GM12878 (cell line): ENCODE data around the gene FASN. TPM values are rescaled to one million over a fixed set of nuclear protein-coding genes. Genes with fewer than 3 reads are reported as not detected.

Source experiments
- BCL11A ChIP-seq: IDR thresholded peaks from 2 replicates; pipeline ENCODE4 v1.6.1; 2011; ENCODE audit warnings: low read depth, low read length
- CEBPZ ChIP-seq: fragments of 150-350 bp; IDR thresholded peaks from 2 replicates; pipeline ENCODE4 v1.6.1; 2016; ENCODE audit warnings: low read depth, low read length
- CHD4 ChIP-seq: fragments of 200-600 bp; sonication (generic); IDR thresholded peaks from 2 replicates; pipeline ENCODE4 v1.6.1; 2016; ENCODE audit warnings: mild to moderate bottlenecking
- ELK1 ChIP-seq: IDR thresholded peaks from 2 replicates; pipeline ENCODE4 v1.6.1; 2012; ENCODE audit warnings: low read depth, low read length, improper control_type of control experiment
- ESRRA ChIP-seq: IDR thresholded peaks from 2 replicates; pipeline ENCODE4 v1.6.1; 2012; ENCODE audit warnings: mild to moderate bottlenecking, low read length, improper control_type of control experiment
- FOS ChIP-seq: IDR thresholded peaks from 3 replicates; pipeline ENCODE4 v1.6.1; 2011; ENCODE audit warnings: borderline replicate concordance; ENCODE audit not compliant: insufficient read length; ENCODE audit errors: extremely low read depth
- GATAD2B ChIP-seq: fragments of 450-650 bp; conservative IDR thresholded peaks from 2 replicates; pipeline ENCODE4 v1.6.1; 2017; ENCODE audit warnings: low read depth, mild to moderate bottlenecking, moderate library complexity
- HDAC2 ChIP-seq: fragments of 200-600 bp; sonication (generic); IDR thresholded peaks from 2 replicates; pipeline ENCODE4 v1.6.1; 2017
- HDGF ChIP-seq: fragments of 450-650 bp; IDR thresholded peaks from 2 replicates; pipeline ENCODE4 v1.6.1; 2016; ENCODE audit warnings: antibody characterized with exemption
- IKZF2 ChIP-seq, 2 experiments: fragments of 450-650 bp; IDR thresholded peaks; 2 replicates each; pipeline ENCODE4 v1.6.1; 2017; ENCODE audit warnings: mild to moderate bottlenecking in 2 of 2, moderate library complexity in 2 of 2
- JUND ChIP-seq: IDR thresholded peaks from 2 replicates; pipeline ENCODE4 v1.6.1; 2012; ENCODE audit warnings: low read depth, mild to moderate bottlenecking, low read length, improper control_type of control experiment, moderate library complexity
- MYC ChIP-seq: IDR thresholded peaks from 2 replicates; pipeline ENCODE4 v1.6.1; 2011; ENCODE audit warnings: mild to moderate bottlenecking, low read length, moderate library complexity, inconsistent platforms; ENCODE audit not compliant: insufficient read depth, insufficient replicate concordance, insufficient read length, severe bottlenecking
- NR2F1 ChIP-seq: fragments of 450-650 bp; conservative IDR thresholded peaks from 2 replicates; pipeline ENCODE4 v1.6.1; 2017; ENCODE audit warnings: mild to moderate bottlenecking
- NRF1 ChIP-seq: conservative IDR thresholded peaks from 2 replicates; pipeline ENCODE4 v1.6.1; 2011; ENCODE audit warnings: mild to moderate bottlenecking, low read depth, low read length, improper control_type of control experiment
- PAX8 ChIP-seq: fragments of 450-650 bp; IDR thresholded peaks from 2 replicates; pipeline ENCODE4 v1.6.1; 2017; ENCODE audit warnings: mild to moderate bottlenecking, moderate library complexity
- RELA ChIP-seq: fragments of 450-650 bp; IDR thresholded peaks from 2 replicates; pipeline ENCODE4 v1.8.0; 2014; ENCODE audit warnings: borderline replicate concordance; ENCODE audit not compliant: partially characterized antibody
- RELB ChIP-seq: fragments of 450-650 bp; IDR thresholded peaks from 2 replicates; pipeline ENCODE4 v1.6.1; 2017; ENCODE audit warnings: low read depth, mild to moderate bottlenecking, moderate library complexity
- RUNX3 ChIP-seq: IDR thresholded peaks from 2 replicates; pipeline ENCODE4 v1.6.1; 2012; ENCODE audit warnings: low read length, inconsistent platforms
- SPI1 ChIP-seq: IDR thresholded peaks from 2 replicates; pipeline ENCODE4 v1.6.1; 2011; ENCODE audit warnings: low read depth, mild to moderate bottlenecking, low read length, moderate library complexity, borderline replicate concordance; ENCODE audit not compliant: insufficient read depth
- TAF1 ChIP-seq: IDR thresholded peaks from 2 replicates; pipeline ENCODE4 v1.6.1; 2011; ENCODE audit warnings: mild to moderate bottlenecking, low read depth, low read length, borderline replicate concordance
- WRNIP1 ChIP-seq: IDR thresholded peaks from 2 replicates; pipeline ENCODE4 v1.6.1; 2011; ENCODE audit warnings: low read depth, low read length, improper control_type of control experiment, borderline replicate concordance
- ZSCAN29 ChIP-seq: fragments of 450-650 bp; IDR thresholded peaks from 2 replicates; pipeline ENCODE4 v1.6.1; 2017; ENCODE audit warnings: mild to moderate bottlenecking, moderate library complexity
- polyA plus RNA-seq, 11 experiments: library from polyadenylated mRNA; depleted of rRNA in 4 of 11; unstranded in 6 of 11; stranded (reverse) in 5 of 11; fragments of >200 nt; fragmentation: Nextera tagmentation in 4 of 11; fragmentation: Illumina TruSeq in 1 of 11; extraction: Ambion mirVana in 4 of 11; extraction: Trizol in 1 of 11; gene quantifications; 1 replicate in 1 of 11; 2 replicates in 10 of 11; pipeline versions ENCODE4 v1.2.1 to v1.2.3, GENCODE V29; 2011 to 2016; ENCODE audit warnings: inconsistent platforms in 2 of 11, missing spikeins in 2 of 11, low read depth in 1 of 11
- total RNA-seq, 4 experiments: library from RNA; depleted of rRNA in 3 of 4; stranded (reverse); fragments of >200 nt in 3 of 4; fragmentation: Illumina TruSeq in 1 of 4; extraction: Trizol in 1 of 4; gene quantifications; 2 replicates each; pipeline versions ENCODE4 v1.2.1 to v1.2.3, GENCODE V29; 2013 to 2021
- TF ChIP-seq, protein P1 (sequence below): IDR thresholded peaks from 2 replicates; pipeline ENCODE4 v1.6.1; 2011; ENCODE audit warnings: mild to moderate bottlenecking, low read depth, low read length, moderate library complexity; ENCODE audit not compliant: insufficient replicate concordance

Gene FASN
- total and polyA plus RNA-seq, 10 of the 15 experiments (the other 5 are each of a cell fraction or from before 2014, with no cell fraction given), result 0.19 to 333 (median 30.4) TPM

DNA sequence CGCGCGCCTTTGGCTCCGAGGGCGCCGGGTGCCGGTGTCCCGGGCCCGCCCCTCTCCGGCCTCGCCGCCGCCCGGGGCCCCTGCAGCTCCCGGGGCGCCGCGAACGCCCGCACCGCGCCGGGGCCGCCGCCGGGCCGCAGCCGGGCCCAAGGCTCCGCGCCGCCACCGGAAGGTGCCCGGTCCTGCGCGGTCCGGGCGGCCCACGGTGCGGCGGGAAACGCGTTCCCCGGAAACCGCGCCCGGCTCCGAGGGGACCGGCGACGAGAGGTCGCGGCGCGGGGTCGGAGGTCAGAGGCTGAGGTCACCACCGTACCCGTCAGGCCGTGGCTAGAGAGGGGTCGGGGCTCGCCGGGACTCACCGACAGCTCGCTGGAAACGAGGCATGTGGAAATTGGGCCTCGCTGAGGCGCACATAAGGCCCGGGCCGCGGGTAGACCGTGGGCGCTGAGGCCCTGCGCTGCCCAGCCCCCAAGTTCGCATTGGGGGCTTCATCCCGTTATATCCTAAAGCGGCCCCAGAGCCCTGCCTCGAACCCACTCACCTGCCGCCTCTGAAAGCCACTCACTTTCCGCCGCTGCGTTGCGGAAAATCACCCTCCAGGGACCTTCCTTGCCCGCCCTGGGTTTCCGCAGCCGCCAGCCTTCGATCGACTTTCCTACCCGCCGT is 32.3 kb downstream of the FASN start, which contains the start of gene DUS1L (continued):
- no peak for TF ChIP-seq RELB
- TF ChIP-seq ELK1, result peak; percentile 77
- TF ChIP-seq CHD4, result no peak
- TF ChIP-seq FOS, result no peak
- peak; percentile 93 for TF ChIP-seq GATAD2B
- no peak for TF ChIP-seq PAX8
- TF ChIP-seq BCL11A, result 0 out of 2 replicates have a peak, but pooled peaks have one; percentile 14
- TF ChIP-seq TAF1, result peak; percentile 90; the same call in 1 of the 2 replicates
- peak; percentile 78; the same call in 1 of the 2 replicates for TF ChIP-seq ZSCAN29
- TF ChIP-seq RELA, result peak; percentile 81
- TF ChIP-seq MYC, result no peak
- no peak for TF ChIP-seq CEBPZ
- TF ChIP-seq HDGF, result 0 out of 2 replicates have a peak, but pooled peaks have one; percentile 26
- no peak for TF ChIP-seq NRF1
- no peak for TF ChIP-seq IKZF2 (IDR thresholded peaks at IDR 0.05)
- no peak for TF ChIP-seq HDAC2
- TF ChIP-seq SPI1, result no peak
- TF ChIP-seq, protein P1, sequence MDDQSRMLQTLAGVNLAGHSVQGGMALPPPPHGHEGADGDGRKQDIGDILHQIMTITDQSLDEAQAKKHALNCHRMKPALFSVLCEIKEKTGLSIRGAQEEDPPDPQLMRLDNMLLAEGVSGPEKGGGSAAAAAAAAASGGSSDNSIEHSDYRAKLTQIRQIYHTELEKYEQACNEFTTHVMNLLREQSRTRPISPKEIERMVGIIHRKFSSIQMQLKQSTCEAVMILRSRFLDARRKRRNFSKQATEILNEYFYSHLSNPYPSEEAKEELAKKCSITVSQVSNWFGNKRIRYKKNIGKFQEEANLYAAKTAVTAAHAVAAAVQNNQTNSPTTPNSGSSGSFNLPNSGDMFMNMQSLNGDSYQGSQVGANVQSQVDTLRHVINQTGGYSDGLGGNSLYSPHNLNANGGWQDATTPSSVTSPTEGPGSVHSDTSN, result peak; percentile 41
- TF ChIP-seq ESRRA, result peak; percentile 89
- no peak for TF ChIP-seq WRNIP1
- peak; percentile 100 for TF ChIP-seq NR2F1
- no peak for TF ChIP-seq JUND
- TF ChIP-seq RUNX3, result peak; percentile 77
